Astrocyte (in vitro differentiated cells and primary cell): ENCODE data around the gene CHCHD4.
"Not testable (repeated sequence)": the region's sequence is repeated elsewhere in the genome, so short reads cannot be mapped to it uniquely, and the experiment has no call there.

Source experiments
- EZH2 ChIP-seq: IDR thresholded peaks from 2 replicates; pipeline ENCODE4 v1.6.1; 2012; ENCODE audit warnings: mild to moderate bottlenecking, low read length, inconsistent platforms; ENCODE audit not compliant: insufficient read depth
- TF ChIP-seq, protein P1 (sequence below): IDR thresholded peaks from 2 replicates; pipeline ENCODE4 v1.5.1; 2011; ENCODE audit warnings: low read depth, mild to moderate bottlenecking, inconsistent platforms, low read length, moderate library complexity; ENCODE audit not compliant: insufficient read depth

DNA sequence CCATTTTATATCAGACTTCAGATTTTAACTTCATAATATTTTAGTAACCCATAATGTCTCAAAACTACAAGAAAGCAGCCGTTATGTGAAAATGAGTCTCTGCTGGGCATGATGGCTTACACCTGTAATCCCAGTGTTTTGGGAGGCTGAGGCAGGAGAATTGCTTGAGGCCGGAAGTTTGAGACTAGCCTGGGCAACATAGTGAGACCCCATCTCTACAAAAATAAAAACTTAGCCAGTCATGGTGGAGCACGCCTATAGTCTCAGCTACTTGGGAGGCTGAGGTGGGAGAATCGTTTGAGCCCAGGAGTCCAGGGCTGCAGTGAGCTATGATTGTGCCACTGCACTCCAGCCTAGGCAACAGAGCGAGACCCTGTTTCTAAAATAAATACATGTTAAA is 14.8 kb downstream of the CHCHD4 start:
- TF ChIP-seq, protein P1, sequence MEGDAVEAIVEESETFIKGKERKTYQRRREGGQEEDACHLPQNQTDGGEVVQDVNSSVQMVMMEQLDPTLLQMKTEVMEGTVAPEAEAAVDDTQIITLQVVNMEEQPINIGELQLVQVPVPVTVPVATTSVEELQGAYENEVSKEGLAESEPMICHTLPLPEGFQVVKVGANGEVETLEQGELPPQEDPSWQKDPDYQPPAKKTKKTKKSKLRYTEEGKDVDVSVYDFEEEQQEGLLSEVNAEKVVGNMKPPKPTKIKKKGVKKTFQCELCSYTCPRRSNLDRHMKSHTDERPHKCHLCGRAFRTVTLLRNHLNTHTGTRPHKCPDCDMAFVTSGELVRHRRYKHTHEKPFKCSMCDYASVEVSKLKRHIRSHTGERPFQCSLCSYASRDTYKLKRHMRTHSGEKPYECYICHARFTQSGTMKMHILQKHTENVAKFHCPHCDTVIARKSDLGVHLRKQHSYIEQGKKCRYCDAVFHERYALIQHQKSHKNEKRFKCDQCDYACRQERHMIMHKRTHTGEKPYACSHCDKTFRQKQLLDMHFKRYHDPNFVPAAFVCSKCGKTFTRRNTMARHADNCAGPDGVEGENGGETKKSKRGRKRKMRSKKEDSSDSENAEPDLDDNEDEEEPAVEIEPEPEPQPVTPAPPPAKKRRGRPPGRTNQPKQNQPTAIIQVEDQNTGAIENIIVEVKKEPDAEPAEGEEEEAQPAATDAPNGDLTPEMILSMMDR: not testable (repeated sequence)
- not testable (repeated sequence) for TF ChIP-seq EZH2
